Suprapubic skin (tissue), 4 donors: ENCODE data around the gene ZNHIT1. TPM values are rescaled to one million over a fixed set of nuclear protein-coding genes. Genes with fewer than 3 reads are reported as not detected.

Experiments used
- DNase-seq, 2 donors: peaks; one replicate each; pipeline ENCODE4 v3.0.0-alpha.2; 2019; ENCODE audit warnings: low spot score in 2 of 2
- H3K27ac ChIP-seq: fragments of 200-600 bp; sonication (generic); one replicate; pipeline ENCODE4 v1.5.1; 2019
- H3K27me3 ChIP-seq: fragments of 200-600 bp; sonication (generic); one replicate; pipeline ENCODE4 v1.5.1; 2019
- H3K36me3 ChIP-seq: fragments of 200-600 bp; sonication (generic); one replicate; pipeline ENCODE4 v1.5.1; 2019
- H3K4me1 ChIP-seq: fragments of 200-600 bp; sonication (generic); one replicate; pipeline ENCODE4 v1.5.1; 2019
- H3K4me3 ChIP-seq: fragments of 200-600 bp; sonication (generic); one replicate; pipeline ENCODE4 v1.5.1; 2019; ENCODE audit warnings: mild to moderate bottlenecking
- H3K9me3 ChIP-seq: fragments of 200-600 bp; sonication (generic); one replicate; pipeline ENCODE4 v1.5.1; 2019
- EP300 ChIP-seq: sonication (generic); formaldehyde crosslinking; IDR thresholded peaks from one replicate; pipeline ENCODE4 v1.6.1; 2017; ENCODE audit warnings: antibody characterized with exemption
- POLR2A ChIP-seq, 2 donors: fragments of 450-650 bp; IDR thresholded peaks; one replicate each; pipeline ENCODE4 v1.6.1; 2017; ENCODE audit warnings: antibody characterized with exemption in 2 of 2, mild to moderate bottlenecking in 2 of 2, moderate library complexity in 2 of 2
- POLR2AphosphoS5 ChIP-seq, 3 donors: sonication (generic); formaldehyde crosslinking; IDR thresholded peaks; one replicate each; pipeline ENCODE4 v1.6.1; 2017; ENCODE audit warnings: antibody characterized with exemption in 3 of 3
- WGBS: methylation state at CpG from one replicate; pipeline ENCODE4 v1.1.5; 2018; 5-methylcytosine and 5-hydroxymethylcytosine counted together
- total RNA-seq, 4 donors: library from RNA; depleted of rRNA; stranded (reverse); fragments of >200 nt; gene quantifications; one replicate each; pipeline ENCODE4 v1.1.0, GENCODE V29; 2016
- TF ChIP-seq, protein P1 (sequence below), 2 donors: fragments of 200-600 bp in 1 of 2; fragments of 450-650 bp in 1 of 2; sonication (generic) in 1 of 2; IDR thresholded peaks; one replicate each; pipeline ENCODE4 v1.5.1; 2016 to 2019; ENCODE audit warnings: antibody characterized with exemption in 2 of 2, mild to moderate bottlenecking in 1 of 2, moderate library complexity in 1 of 2

Gene ZNHIT1
- total RNA-seq, 4 donors from 2014 or later = 43.8 to 73.4 (median 66.9) TPM

DNA sequence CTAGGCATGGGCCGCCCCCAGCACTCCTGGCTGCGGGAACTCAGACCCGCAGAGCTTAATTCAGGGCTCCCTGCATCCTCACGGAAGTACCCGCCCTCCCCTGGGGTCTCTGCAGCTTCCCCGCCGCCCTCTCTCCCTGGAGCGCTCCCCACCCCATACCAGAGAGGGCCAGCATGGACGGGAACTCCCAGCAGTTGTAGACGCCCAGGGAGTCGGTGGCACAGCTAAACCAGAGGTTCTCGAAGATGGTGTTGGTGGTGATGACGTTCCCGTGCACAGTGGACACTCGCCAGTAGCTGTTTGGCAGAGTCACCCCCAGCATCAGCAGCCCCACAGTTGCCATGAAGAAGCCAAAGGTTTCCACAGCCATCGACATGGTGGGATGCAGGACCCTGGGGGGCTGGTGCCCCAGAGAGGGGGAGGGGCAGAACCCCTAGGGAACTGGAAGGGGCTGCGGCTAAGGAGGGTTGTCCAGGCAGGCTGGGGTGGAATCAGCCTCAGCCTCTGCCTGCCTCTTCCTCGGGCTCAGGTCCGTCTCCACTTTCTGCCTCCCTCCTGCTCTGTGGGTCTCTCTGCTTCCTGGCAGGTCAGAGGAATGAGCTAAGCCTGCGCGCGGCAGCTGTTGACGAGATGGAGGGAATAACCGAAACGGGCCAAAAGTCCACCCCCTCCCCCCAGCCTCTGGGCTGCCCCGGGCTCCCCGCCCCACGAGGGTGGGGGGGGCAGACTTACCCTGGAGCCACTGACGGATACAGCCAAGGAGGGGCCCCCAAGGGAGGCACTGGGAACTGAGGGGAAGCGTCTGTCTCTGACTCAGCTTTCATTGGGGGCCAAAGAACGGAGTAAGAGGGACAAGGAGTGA lies 19.5 kb downstream of the ZNHIT1 start, which contains the start of gene CLDN15:
Gene CLDN15, minus strand, starts transcription at position 597 of the 862 bp plus-strand sequence. Its CDS starts 221 bp downstream, at position 376.
- Histone ChIP-seq H3K27me3 (no peaks in the 10 kb centered on the region), H3K36me3 (peaks cover 44% of the 10 kb centered on the region), H3K9me3 (no peaks in the 10 kb centered on the region), H3K4me3 (peak within 1 kb of the TSS; percentile 35), H3K4me1 (peaks cover 41% of the 10 kb centered on the region), H3K27ac (peak within 1 kb of the TSS; percentile 83)
- WGBS = 33% methylated on average over 8 of the region's 31 CpGs
- TF ChIP-seq POLR2AphosphoS5 (IDR thresholded peaks at IDR 0.05) = no peak
- no peak for TF ChIP-seq EP300
- no peak for TF ChIP-seq POLR2A (IDR thresholded peaks at IDR 0.05)
- TF ChIP-seq, protein P1, sequence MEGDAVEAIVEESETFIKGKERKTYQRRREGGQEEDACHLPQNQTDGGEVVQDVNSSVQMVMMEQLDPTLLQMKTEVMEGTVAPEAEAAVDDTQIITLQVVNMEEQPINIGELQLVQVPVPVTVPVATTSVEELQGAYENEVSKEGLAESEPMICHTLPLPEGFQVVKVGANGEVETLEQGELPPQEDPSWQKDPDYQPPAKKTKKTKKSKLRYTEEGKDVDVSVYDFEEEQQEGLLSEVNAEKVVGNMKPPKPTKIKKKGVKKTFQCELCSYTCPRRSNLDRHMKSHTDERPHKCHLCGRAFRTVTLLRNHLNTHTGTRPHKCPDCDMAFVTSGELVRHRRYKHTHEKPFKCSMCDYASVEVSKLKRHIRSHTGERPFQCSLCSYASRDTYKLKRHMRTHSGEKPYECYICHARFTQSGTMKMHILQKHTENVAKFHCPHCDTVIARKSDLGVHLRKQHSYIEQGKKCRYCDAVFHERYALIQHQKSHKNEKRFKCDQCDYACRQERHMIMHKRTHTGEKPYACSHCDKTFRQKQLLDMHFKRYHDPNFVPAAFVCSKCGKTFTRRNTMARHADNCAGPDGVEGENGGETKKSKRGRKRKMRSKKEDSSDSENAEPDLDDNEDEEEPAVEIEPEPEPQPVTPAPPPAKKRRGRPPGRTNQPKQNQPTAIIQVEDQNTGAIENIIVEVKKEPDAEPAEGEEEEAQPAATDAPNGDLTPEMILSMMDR (IDR thresholded peaks at IDR 0.05) = no peak
- DNase-seq = peak; percentile 83 to 88

GRCh38 chr7:101238226-101239182 lies 20.5 kb downstream of the ZNHIT1 start:
- TF ChIP-seq POLR2AphosphoS5 (IDR thresholded peaks at IDR 0.05) = no peak
- no peak for TF ChIP-seq EP300
- no peaks in the 10 kb centered on the region for H3K27me3 ChIP-seq
- no peaks in the 10 kb centered on the region for H3K9me3 ChIP-seq
- H3K4me3 ChIP-seq = peak overlapping the region; percentile 35
- peak overlapping the region; percentile 83 for H3K27ac ChIP-seq
- peaks cover 42% of the 10 kb centered on the region for H3K4me1 ChIP-seq
- WGBS = 77% methylated on average over 10 of the region's 28 CpGs
- H3K36me3 ChIP-seq = peaks cover 44% of the 10 kb centered on the region
- DNase-seq = no peak

GRCh38 chr7:101239191-101239950 lies 21.4 kb downstream of the ZNHIT1 start:
- H3K4me3 ChIP-seq = no peak overlapping the region
- no peak for DNase-seq
- peak overlapping the region; percentile 83 for H3K27ac ChIP-seq
- WGBS = 70% methylated on average over 23 of the region's 27 CpGs
- H3K4me1 ChIP-seq = peaks cover 50% of the 10 kb centered on the region
- H3K9me3 ChIP-seq = no peaks in the 10 kb centered on the region
- peaks cover 44% of the 10 kb centered on the region for H3K36me3 ChIP-seq
- TF ChIP-seq POLR2A (IDR thresholded peaks at IDR 0.05) (no peak), POLR2AphosphoS5 (IDR thresholded peaks at IDR 0.05) (no peak), EP300 (no peak)
- TF ChIP-seq, protein P1 (IDR thresholded peaks at IDR 0.05) = no peak
- no peaks in the 10 kb centered on the region for H3K27me3 ChIP-seq

GRCh38 chr7:101239951-101240220 lies 21.9 kb downstream of the ZNHIT1 start:
- H3K36me3 ChIP-seq = peaks cover 44% of the 10 kb centered on the region
- TF ChIP-seq, protein P1 (IDR thresholded peaks at IDR 0.05) = no peak
- TF ChIP-seq EP300 = no peak
- no peak for TF ChIP-seq POLR2A (IDR thresholded peaks at IDR 0.05)
- no peak for TF ChIP-seq POLR2AphosphoS5 (IDR thresholded peaks at IDR 0.05)
- no peak for DNase-seq
- H3K27ac ChIP-seq = peak overlapping the region; percentile 11
- H3K9me3 ChIP-seq = no peaks in the 10 kb centered on the region
- H3K4me3 ChIP-seq = no peak overlapping the region
- H3K4me1 ChIP-seq = peaks cover 51% of the 10 kb centered on the region
- no peaks in the 10 kb centered on the region for H3K27me3 ChIP-seq
- WGBS = 91% methylated on average over 9 of the region's 9 CpGs
